Measurements from ENCODE around the gene PLXNA4.

- TF ChIP-seq CTCF (IDR thresholded peaks at IDR 0.05; ENCODE audit: low read depth, low read length) = no peak
- TF ChIP-seq POLR2A (IDR thresholded peaks at IDR 0.05; ENCODE audit: extremely low read depth, insufficient read length) = no peak
- TF ChIP-seq MYC (IDR thresholded peaks at IDR 0.05; ENCODE audit: low read depth, low read length) = no peak
- no peak for TF ChIP-seq MAX (IDR thresholded peaks at IDR 0.05; ENCODE audit: low read depth, low read length)
Observed at GRCh38 chr7:132403465-132404110, 172.7 kb downstream of the PLXNA4 start.
